Body of pancreas (tissue), 4 donors: ENCODE data around the gene PWP1. TPM values are rescaled to one million over a fixed set of nuclear protein-coding genes. Genes with fewer than 3 reads are reported as not detected.
"Not testable (repeated sequence)": the region's sequence is repeated elsewhere in the genome, so short reads cannot be mapped to it uniquely, and the experiment has no call there.

ENCODE experiments used
- ATAC-seq: fragments of 150-250 bp; one replicate; pipeline ENCODE4 v1.9.1; 2016
- DNase-seq, 4 donors: peaks; one replicate each; pipeline ENCODE4 v3.0.0-alpha.2; 2019
- H3K27ac ChIP-seq, 4 donors: fragments of 200-600 bp; sonication (generic); 1 replicate in 3 of 4; 2 replicates in 1 of 4; pipeline versions ENCODE4 v1.5.1 to v1.6.1; 2016 to 2019; ENCODE audit warnings: mild to moderate bottlenecking in 1 of 4, mixed read lengths in 1 of 4, moderate library complexity in 1 of 4
- H3K27me3 ChIP-seq, 2 donors: fragments of 200-600 bp; sonication (generic); one replicate each; pipeline ENCODE4 v1.6.0; 2016; ENCODE audit warnings: mild to moderate bottlenecking in 1 of 2
- H3K36me3 ChIP-seq, 2 donors: fragments of 200-600 bp; sonication (generic); replicated peaks in 1 of 2; 2 replicates each; pipeline ENCODE4 v1.5.1; 2016; ENCODE audit warnings: low read depth in 2 of 2; ENCODE audit not compliant: insufficient read depth in 1 of 2
- H3K4me1 ChIP-seq: fragments of 200-600 bp; sonication (generic); one replicate; pipeline ENCODE4 v1.6.0; 2016
- H3K4me3 ChIP-seq, 2 donors: fragments of 200-600 bp; sonication (generic); 1 replicate in 1 of 2; 2 replicates in 1 of 2; pipeline ENCODE4 v1.5.1; 2016 to 2019
- H3K9me3 ChIP-seq, 3 donors: fragments of 200-600 bp; sonication (generic); 1 replicate in 2 of 3; 2 replicates in 1 of 3; pipeline ENCODE4 v1.5.1; 2016
- POLR2A ChIP-seq, 3 donors: fragments of 450-650 bp; IDR thresholded peaks; one replicate each; pipeline ENCODE4 v1.6.1; 2016; ENCODE audit warnings: antibody characterized with exemption in 3 of 3, mild to moderate bottlenecking in 2 of 3
- WGBS, 2 donors: methylation state at CpG; one replicate each; pipeline ENCODE4 v1.1.5; 2017; 5-methylcytosine and 5-hydroxymethylcytosine counted together
- intact Hi-C: fragments of 100-400 bp; cut with DNase I; formaldehyde crosslinking; loops from one replicate; pipeline ENCODE4 v1.15.1; 2023
- total RNA-seq, 2 donors: library from RNA; depleted of rRNA; stranded (reverse); fragments of >200 nt; gene quantifications; one replicate each; pipeline ENCODE4 v1.1.0, GENCODE V29; 2016
- TF ChIP-seq, protein P1 (sequence below), 7 experiments: fragments of 450-650 bp in 4 of 7; fragments of 200-600 bp in 3 of 7; sonication (generic) in 3 of 7; IDR thresholded peaks; one replicate each; pipeline ENCODE4 v1.5.1; 2016 to 2019; ENCODE audit warnings: antibody characterized with exemption in 7 of 7

PWP1 gene
- total RNA-seq, 2 donors from 2014 or later = 48.8 to 97.9 TPM

DNA sequence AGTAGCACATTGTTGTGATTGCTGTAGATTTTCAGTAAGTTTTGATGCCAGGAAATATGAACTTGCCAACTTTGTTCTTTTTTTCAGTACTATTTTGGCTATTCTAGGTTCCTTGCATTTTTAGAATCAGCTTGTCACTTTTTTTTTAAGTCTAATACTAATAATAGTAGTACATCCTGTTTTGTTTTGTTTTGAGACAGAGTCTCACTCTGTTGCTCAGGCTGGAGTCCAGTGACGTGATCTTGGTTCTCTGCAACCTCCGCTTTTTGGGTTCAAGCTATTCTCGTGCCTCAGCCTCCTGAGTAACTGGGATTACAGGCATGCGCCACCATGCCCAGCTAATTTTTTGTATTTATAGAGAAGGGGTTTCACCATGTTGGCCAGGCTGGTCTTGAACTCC, 16.5 kb downstream of the PWP1 start:
- WGBS, 2 donors = 94 to 95% methylated on average over 4 of the region's 4 CpGs
- Histone ChIP-seq H3K4me3 (no peak overlapping the region), H3K36me3 (peaks cover 16 to 42% of the 10 kb centered on the region in 2 donors), H3K27ac (no peak overlapping the region), H3K9me3 (no peaks in the 10 kb centered on the region), H3K4me1 (no peaks in the 10 kb centered on the region), H3K27me3 (no peaks in the 10 kb centered on the region)
- DNase-seq (no peak), ATAC-seq (no peak)
- no peak for TF ChIP-seq POLR2A (IDR thresholded peaks at IDR 0.05)
- intact Hi-C loops = no loop called here

DNA sequence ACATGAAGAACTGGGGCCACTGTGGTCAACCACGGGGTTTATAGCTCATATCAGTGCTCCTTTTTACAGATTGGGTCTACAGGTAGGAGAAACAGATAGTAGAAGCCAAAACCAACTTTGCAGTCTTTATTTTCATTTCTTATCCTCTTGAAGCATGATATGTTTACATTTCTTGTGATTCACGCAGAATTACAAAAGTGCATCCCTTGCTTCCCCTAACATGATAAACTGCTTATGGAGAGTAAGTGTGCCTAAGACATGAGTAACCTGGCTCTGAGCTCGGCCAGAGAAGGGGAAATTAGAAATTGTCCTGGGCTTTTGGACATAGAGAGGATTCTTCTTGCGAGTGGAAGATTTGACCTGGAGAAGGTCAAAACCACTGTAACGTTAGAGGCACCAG, 18.4 kb downstream of the PWP1 start:
- DNase-seq = no peak
- Histone ChIP-seq H3K27ac (no peak overlapping the region), H3K27me3 (no peaks in the 10 kb centered on the region), H3K4me3 (no peak overlapping the region), H3K4me1 (no peaks in the 10 kb centered on the region), H3K9me3 (no peaks in the 10 kb centered on the region), H3K36me3 (peaks cover 6 to 37% of the 10 kb centered on the region in 2 donors)
- ATAC-seq = no peak
- TF ChIP-seq POLR2A (IDR thresholded peaks at IDR 0.05) = no peak
- TF ChIP-seq, protein P1, sequence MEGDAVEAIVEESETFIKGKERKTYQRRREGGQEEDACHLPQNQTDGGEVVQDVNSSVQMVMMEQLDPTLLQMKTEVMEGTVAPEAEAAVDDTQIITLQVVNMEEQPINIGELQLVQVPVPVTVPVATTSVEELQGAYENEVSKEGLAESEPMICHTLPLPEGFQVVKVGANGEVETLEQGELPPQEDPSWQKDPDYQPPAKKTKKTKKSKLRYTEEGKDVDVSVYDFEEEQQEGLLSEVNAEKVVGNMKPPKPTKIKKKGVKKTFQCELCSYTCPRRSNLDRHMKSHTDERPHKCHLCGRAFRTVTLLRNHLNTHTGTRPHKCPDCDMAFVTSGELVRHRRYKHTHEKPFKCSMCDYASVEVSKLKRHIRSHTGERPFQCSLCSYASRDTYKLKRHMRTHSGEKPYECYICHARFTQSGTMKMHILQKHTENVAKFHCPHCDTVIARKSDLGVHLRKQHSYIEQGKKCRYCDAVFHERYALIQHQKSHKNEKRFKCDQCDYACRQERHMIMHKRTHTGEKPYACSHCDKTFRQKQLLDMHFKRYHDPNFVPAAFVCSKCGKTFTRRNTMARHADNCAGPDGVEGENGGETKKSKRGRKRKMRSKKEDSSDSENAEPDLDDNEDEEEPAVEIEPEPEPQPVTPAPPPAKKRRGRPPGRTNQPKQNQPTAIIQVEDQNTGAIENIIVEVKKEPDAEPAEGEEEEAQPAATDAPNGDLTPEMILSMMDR (IDR thresholded peaks at IDR 0.05) = no peak
- intact Hi-C loops = no loop called here
- 82 to 84% methylated on average over 5 of the region's 5 CpGs for WGBS, 2 donors

DNA sequence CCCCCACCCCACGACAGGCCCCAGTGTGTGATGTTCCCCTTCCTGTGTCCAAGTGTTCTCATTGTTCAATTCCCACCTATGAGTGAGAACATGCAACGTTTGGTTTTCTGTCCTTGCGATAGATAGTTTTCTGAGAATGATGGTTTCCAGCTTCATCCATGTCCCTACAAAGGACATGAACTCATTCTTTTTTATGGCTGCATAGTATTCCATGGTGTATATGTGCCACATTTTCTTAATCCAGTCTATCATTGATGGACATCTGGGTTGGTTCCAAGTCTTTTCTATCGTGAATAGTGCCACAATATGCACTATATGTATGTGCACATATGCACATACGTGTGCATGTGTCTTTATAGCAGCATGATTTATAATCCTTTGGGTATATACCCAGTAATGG, 19.9 kb downstream of the PWP1 start:
- ATAC-seq, DNase-seq, H3K9me3 ChIP-seq, H3K27ac ChIP-seq, intact Hi-C loops, H3K27me3 ChIP-seq, H3K4me1 ChIP-seq, H3K4me3 ChIP-seq: not testable (repeated sequence)
- WGBS, 2 donors = 95 to 98% methylated on average over 5 of the region's 5 CpGs
- peaks cover 6 to 28% of the 10 kb centered on the region in 2 donors for H3K36me3 ChIP-seq

DNA sequence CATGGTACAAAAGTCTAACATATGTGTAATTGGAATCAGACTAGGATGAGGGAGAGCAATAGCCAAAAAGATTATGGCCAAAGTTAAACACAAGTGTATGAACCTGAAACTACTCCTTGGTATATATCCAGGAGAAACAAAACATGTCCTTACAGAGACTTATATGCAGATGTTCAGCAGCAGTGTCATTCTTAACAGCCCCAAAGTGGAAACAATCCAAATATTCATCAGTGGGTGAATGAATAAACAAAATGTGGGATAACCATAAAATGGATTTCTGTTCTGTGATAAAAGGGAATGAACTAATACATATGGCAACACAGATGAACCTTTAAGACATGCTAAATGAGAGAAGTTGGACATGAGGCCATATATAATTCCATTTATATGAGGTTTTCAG, 30.2 kb downstream of the PWP1 start:
- no peak overlapping the region for H3K4me3 ChIP-seq
- H3K27me3 ChIP-seq = no peaks in the 10 kb centered on the region
- peaks cover 9 to 15% of the 10 kb centered on the region in 2 donors for H3K36me3 ChIP-seq
- ATAC-seq = no peak
- intact Hi-C loops = no loop called here
- no peaks in the 10 kb centered on the region for H3K9me3 ChIP-seq
- no peak for DNase-seq
- H3K27ac ChIP-seq = no peak overlapping the region
- no peaks in the 10 kb centered on the region for H3K4me1 ChIP-seq
- TF ChIP-seq, protein P1 (IDR thresholded peaks at IDR 0.05) = no peak
- no peak for TF ChIP-seq POLR2A (IDR thresholded peaks at IDR 0.05)

DNA sequence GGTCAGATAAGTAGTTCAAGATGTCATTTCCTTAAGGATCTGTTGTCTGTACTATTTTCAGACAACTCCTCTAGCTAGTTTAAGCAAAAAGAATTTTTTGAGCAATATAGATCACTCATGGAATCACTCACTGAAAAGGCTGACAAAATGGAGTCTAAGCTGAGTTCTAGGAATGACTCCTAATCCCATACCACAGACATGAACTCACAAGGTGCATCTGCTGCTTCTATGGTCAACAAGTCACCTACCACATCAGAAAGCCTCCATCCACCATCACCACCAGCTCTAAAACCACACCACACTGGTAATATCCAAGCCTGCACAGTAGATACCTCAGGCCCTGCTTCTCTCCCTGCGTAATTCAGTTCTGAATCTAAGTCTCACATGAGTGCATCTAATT, 33.0 kb downstream of the PWP1 start:
- Histone ChIP-seq H3K4me1 (no peaks in the 10 kb centered on the region), H3K4me3 (no peak overlapping the region), H3K27ac (no peak overlapping the region), H3K27me3 (no peaks in the 10 kb centered on the region), H3K36me3 (peaks cover 0 to under 1% of the 10 kb centered on the region in 2 donors), H3K9me3 (no peaks in the 10 kb centered on the region)
- ATAC-seq = no peak
- 100% methylated on average over 1 of the region's 1 CpG for WGBS, 2 donors
- intact Hi-C loops = no loop called here
- no peak for DNase-seq
- TF ChIP-seq, protein P1 (IDR thresholded peaks at IDR 0.05) = no peak
- no peak for TF ChIP-seq POLR2A (IDR thresholded peaks at IDR 0.05)

DNA sequence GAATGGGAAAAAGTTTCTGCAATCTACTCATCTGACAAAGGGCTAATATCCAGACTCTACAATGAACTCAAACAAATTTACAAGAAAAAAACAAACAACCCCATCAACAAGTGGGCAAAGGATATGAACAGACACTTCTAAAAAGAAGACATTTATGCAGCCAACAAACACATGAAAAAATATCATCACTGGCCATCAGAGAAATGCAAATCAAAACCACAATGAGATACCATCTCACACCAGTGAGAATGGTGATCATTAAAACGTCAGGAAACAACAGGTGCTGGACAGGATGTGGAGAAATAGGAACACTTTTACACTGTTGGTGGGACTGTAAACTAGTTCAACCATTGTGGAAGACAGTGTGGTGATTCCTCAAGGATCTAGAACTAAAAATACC, 41.7 kb downstream of the PWP1 start:
- H3K36me3 ChIP-seq, intact Hi-C loops, ATAC-seq, H3K27ac ChIP-seq, H3K9me3 ChIP-seq, H3K27me3 ChIP-seq, DNase-seq, H3K4me3 ChIP-seq, H3K4me1 ChIP-seq: not testable (repeated sequence)
- 33 to 81% methylated on average over 1 of the region's 1 CpG for whole genome bisulfite sequencing, 2 donors

DNA sequence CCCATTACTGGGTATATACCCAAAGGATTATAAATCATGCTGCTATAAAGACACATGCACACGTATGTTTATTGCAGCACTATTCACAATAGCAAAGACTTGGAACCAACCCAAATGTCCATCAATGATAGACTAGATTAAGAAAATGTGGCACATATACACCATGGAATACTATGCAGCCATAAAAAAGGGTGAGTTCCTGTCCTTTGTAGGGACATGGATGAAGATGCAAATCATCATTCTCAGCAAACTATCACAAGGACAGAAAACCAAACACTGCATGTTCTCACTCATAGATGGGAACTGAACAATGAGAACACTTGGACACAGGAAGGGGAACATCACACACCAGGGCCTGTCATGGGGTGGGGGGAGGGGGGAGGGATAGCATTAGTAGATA, 42.1 kb downstream of the PWP1 start:
- intact Hi-C loops, H3K27ac ChIP-seq, H3K27me3 ChIP-seq, H3K36me3 ChIP-seq, H3K4me1 ChIP-seq, ATAC-seq, DNase-seq, H3K9me3 ChIP-seq, H3K4me3 ChIP-seq: not testable (repeated sequence)
- no CpG with 5 or more reads among the region's 1 CpG for WGBS, 2 donors
